Large intestine (tissue), 3 donors: Measurements from ENCODE around the gene NANOS2. TPM values are rescaled to one million over a fixed set of nuclear protein-coding genes. Genes with fewer than 3 reads are reported as not detected.

Experiments used
- DNase-seq, 2 donors: peaks; one replicate each; pipeline versions ENCODE4 v3.0.0 to v3.0.0-alpha.2; 2013
- H3K27ac ChIP-seq: one replicate; pipeline ENCODE4 v1.5.1; 2013; ENCODE audit warnings: low read length
- H3K27me3 ChIP-seq: 2 replicates; pipeline ENCODE4 v1.6.1; 2013; ENCODE audit warnings: low read length; ENCODE audit not compliant: control insufficient read depth, insufficient read depth
- H3K36me3 ChIP-seq: 2 replicates; pipeline ENCODE4 v1.6.1; 2013; ENCODE audit warnings: low read length; ENCODE audit not compliant: control insufficient read depth, insufficient read depth
- H3K4me1 ChIP-seq: one replicate; pipeline ENCODE4 v1.6.1; 2013; ENCODE audit warnings: low read length; ENCODE audit not compliant: control insufficient read depth, insufficient read depth
- H3K4me3 ChIP-seq: one replicate; pipeline ENCODE4 v1.5.1; 2013; ENCODE audit warnings: low read length
- H3K9me3 ChIP-seq: one replicate; pipeline ENCODE4 v1.6.1; 2013; ENCODE audit warnings: mild to moderate bottlenecking, low read depth, low read length, moderate library complexity; ENCODE audit not compliant: control insufficient read depth
- WGBS: methylation state at CpG from one replicate; pipeline ENCODE4 v1.1.5; 2013; ENCODE audit warnings: low lambda C conversion rate; ENCODE audit not compliant: insufficient coverage; 5-methylcytosine and 5-hydroxymethylcytosine counted together
- polyA plus RNA-seq: library from polyadenylated mRNA; unstranded; fragments of 120-200 nt; gene quantifications from one replicate; pipeline ENCODE4 v1.2.1, GENCODE V29; 2013

The NANOS2 gene
- polyA plus RNA-seq, 1 donor, result not detected

DNA sequence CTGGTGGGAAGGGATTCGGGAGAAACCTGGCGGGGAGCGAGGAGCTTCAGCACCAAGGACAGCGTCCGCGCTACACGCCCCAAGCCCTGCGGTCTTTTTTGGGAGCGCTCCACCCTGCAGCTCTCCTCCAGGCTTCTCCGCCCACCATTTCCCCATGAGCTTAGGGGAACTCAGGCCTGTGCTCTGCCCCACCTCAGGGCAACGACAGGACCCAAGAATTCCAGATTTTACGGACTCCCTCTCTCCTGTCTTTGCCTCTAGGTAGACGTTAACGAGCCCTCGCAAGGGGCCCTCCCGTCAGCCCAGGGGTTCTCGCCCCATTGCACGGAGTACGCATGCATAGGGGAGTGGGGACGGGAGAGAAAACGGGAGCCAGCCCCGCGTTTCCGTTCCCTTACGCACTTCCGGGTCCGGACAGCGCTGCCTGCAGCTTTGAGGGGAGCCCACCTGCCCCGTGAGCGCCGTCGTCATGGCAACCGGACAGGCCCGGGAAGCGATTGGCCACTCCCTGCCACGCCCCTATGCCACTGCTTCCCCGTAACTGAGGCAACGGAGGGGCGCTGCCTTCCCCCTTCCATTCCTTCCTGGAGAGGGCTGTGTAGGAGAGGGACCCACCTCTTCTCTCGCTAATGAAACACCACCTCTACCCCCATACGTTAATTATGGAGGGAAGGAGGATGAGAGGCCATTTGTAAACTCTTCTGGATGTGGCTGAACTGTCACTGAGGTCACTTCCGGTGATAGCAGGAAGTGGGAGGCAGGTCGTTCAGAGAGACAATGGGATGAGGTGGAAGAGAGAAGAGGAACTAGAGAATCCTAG lies 38.3 kb upstream of the NANOS2 start:
- no peak overlapping the region for H3K27ac ChIP-seq
- peak; percentile 26 to 52 for DNase-seq
- peaks cover 3% of the 10 kb centered on the region for H3K9me3 ChIP-seq
- H3K27me3 ChIP-seq, result peaks cover 20% of the 10 kb centered on the region
- no CpG with 5 or more reads among the region's 43 CpGs for WGBS
- peak overlapping the region; percentile 26 for H3K4me3 ChIP-seq
- no peaks in the 10 kb centered on the region for H3K36me3 ChIP-seq
- peaks cover 5% of the 10 kb centered on the region for H3K4me1 ChIP-seq

DNA sequence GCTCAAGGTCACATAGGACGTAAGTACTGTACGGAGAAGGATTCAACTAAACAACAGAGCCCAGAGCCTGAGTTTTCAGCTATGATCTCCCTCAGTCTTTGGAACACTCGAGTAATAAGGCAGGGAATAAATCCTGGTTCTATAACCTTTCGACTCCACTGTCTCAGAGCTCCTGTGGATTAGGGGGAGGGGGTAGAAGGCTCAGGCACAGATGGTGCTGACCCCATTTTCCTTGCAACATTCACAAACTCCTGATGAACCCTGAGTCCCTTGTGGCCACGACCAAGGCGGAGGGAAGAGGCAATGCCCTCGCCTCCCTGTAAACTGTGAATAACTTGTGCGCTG lies 37.7 kb upstream of the NANOS2 start:
- WGBS, result no CpG with 5 or more reads among the region's 8 CpGs
- Histone ChIP-seq H3K27me3 (peaks cover 20% of the 10 kb centered on the region), H3K36me3 (no peaks in the 10 kb centered on the region), H3K4me3 (no peak overlapping the region), H3K27ac (no peak overlapping the region), H3K4me1 (peaks cover 5% of the 10 kb centered on the region), H3K9me3 (peaks cover 3% of the 10 kb centered on the region)
- DNase-seq, result no peak

DNA sequence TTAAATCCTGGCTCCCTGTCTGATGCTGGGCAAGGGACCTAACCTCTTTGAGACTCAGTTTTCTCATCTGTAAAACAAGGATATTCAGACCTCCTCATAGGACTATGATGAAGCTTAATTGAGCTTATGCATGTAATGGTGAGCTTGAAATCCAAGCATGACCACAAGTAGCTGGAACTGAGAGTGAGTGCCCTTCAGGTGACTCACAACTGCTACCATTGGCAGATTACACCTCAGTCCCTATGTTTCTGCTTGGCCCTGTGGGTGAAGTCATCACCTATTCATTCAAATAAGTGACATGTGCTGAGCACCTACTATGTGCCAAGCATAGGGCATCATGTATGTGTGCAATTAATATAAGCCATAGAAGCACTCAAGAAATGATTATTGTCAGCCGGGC lies 33.3 kb upstream of the NANOS2 start:
- Histone ChIP-seq H3K27me3 (peaks cover 3% of the 10 kb centered on the region), H3K9me3 (peaks cover 1% of the 10 kb centered on the region), H3K36me3 (no peaks in the 10 kb centered on the region), H3K27ac (no peak overlapping the region), H3K4me3 (no peak overlapping the region), H3K4me1 (peaks cover 3% of the 10 kb centered on the region)
- no CpG with 5 or more reads among the region's 1 CpG for WGBS
- no peak for DNase-seq

DNA sequence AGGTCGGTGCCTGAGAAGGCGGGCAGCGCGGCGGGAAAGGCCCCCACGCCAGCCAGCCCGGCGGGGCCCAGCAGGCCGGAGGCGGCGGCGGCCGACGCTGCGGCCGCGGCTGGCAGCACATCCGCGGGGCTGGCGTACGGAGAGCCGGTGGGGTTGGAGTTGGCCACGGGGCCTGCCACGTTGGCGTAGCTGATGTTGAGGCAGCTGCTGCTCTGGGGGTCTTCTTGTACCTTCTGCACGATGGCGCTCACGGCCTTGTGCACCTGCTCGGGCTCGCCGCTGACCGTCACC lies 25.9 kb upstream of the NANOS2 start:
- no CpG with 5 or more reads among the region's 32 CpGs for WGBS
- Histone ChIP-seq H3K4me1 (no peaks in the 10 kb centered on the region), H3K27me3 (peaks cover 67% of the 10 kb centered on the region), H3K4me3 (no peak overlapping the region), H3K36me3 (no peaks in the 10 kb centered on the region), H3K27ac (no peak overlapping the region), H3K9me3 (peaks cover 12% of the 10 kb centered on the region)
- DNase-seq, result no peak

DNA sequence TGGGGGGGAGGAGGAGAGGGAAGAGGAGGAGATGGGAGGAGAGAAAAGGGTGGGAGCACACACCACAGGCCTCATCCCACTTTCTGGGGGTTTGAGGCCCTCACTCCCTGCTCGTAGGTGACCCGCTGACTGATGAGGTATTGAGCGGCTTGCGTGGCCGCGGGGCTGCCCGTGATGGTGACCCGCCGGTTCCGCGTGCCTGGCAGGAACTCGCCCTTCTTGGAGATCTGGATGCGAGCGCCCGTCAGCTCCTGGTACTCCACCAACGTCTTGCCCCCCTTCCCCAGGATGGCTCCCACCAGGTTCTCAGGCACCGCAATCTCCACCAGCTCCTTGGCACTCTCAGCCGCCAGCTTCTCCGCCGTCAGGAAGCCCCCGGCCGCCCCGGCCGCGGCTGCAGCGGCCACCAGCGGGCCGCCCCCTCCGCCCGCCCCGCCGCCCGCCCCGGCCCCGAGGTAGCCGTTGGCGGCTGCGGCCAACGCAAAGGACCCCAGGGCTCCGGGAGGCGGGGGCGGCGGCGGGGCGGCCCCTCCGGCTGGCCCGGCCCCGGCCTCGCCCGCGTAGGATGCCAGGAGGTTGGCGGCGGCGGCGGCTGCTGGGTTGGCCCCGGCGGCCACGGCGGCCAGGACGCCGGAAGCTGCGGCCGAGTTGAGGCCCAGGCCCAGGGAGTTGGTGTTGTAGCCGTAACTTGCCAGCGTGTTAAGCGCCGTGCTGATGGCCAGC lies 25.4 kb upstream of the NANOS2 start:
- Histone ChIP-seq H3K9me3 (peaks cover 12% of the 10 kb centered on the region), H3K36me3 (no peaks in the 10 kb centered on the region), H3K4me3 (no peak overlapping the region), H3K27me3 (peaks cover 71% of the 10 kb centered on the region), H3K4me1 (no peaks in the 10 kb centered on the region), H3K27ac (no peak overlapping the region)
- WGBS, result no CpG with 5 or more reads among the region's 67 CpGs
- no peak for DNase-seq

DNA sequence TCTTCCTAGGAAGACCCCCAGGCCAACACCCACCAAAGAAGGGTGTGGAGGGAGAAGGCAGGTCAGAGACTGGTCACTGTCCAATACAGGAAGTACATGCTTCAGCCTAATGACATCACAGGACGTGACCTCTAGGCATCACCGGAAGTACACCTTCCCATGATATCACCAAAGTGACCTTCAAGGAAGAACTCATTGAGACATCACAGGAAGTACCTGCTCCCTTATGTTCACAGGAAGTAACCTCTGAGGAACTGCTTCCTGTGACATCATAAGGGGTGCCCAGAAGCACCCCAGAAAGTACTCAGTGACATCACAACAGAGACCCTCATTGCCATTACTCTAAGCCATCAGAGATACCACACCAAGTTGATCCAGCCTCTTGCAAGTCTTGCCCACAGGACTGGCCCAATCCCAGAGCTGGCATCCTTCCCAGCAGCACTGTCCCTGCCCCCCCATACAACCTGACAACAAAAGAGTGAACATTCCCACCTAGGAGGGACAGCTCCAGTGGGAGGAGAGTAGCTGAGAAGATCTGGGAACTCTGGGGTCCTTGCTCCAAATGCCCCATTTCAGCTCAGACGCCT lies 24.2 kb upstream of the NANOS2 start:
- no peak overlapping the region for H3K4me3 ChIP-seq
- no peak overlapping the region for H3K27ac ChIP-seq
- DNase-seq, result no peak
- WGBS, result no CpG with 5 or more reads among the region's 3 CpGs
- H3K27me3 ChIP-seq, result peaks cover 79% of the 10 kb centered on the region
- no peaks in the 10 kb centered on the region for H3K36me3 ChIP-seq
- peaks cover 12% of the 10 kb centered on the region for H3K9me3 ChIP-seq
- no peaks in the 10 kb centered on the region for H3K4me1 ChIP-seq

DNA sequence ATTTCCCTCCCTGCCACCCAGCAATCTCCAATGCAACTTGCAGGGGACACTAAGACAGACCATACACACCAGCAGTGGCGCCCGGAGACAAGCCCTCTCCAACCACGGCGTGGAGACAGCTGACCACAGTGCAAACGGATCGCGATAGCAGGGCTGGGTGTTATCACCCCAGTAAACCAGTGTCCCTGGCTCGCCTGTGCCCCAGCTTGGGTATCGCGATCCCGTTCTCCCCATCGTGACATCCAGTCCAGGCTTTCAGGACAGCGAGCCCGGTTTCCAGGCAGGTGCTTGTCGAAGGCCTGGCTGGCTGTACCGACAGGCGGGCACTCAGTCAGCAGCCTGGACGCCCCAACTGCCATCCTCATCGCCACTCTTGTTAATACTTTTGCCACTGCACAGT lies 20.7 kb upstream of the NANOS2 start:
- Histone ChIP-seq H3K4me1 (no peaks in the 10 kb centered on the region), H3K27ac (no peak overlapping the region), H3K27me3 (peaks cover 60% of the 10 kb centered on the region), H3K36me3 (no peaks in the 10 kb centered on the region), H3K9me3 (peaks cover 6% of the 10 kb centered on the region), H3K4me3 (no peak overlapping the region)
- DNase-seq, result no peak
- WGBS, result no CpG with 5 or more reads among the region's 19 CpGs

DNA sequence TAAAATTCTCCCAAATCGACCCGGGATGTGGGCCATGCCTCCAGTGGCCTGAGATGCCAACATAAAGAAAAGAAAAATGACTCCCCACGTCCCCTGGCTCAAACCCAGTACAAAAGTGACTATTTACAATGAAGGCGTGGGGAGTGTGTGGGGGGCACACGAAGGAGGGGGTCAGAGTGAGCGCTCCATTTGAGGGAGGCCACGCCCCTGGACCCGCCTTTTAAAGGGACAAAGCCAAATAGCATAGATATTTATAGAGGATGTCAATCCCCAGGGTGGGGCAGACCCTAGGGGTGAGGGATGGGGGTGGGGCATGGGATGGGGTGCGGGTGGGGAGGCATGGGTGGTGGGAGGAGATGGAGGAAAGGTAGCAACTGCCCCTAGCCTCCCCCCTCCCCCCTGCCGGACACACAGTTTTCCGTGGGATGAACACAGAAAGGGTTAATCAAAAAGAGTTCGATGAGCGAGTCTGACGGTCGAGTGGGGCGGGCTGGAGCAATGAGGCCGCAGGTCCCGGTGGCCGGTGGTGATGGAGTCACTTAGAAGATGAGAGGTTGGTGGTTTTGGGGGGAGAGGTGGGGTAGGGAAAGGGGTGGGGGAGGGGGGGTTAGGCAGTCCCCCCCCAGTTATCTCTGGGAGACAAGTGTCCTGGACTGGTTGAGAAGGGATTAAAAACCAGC lies 20.1 kb upstream of the NANOS2 start:
- DNase-seq, result no peak
- H3K9me3 ChIP-seq, result peaks cover 3% of the 10 kb centered on the region

DNA sequence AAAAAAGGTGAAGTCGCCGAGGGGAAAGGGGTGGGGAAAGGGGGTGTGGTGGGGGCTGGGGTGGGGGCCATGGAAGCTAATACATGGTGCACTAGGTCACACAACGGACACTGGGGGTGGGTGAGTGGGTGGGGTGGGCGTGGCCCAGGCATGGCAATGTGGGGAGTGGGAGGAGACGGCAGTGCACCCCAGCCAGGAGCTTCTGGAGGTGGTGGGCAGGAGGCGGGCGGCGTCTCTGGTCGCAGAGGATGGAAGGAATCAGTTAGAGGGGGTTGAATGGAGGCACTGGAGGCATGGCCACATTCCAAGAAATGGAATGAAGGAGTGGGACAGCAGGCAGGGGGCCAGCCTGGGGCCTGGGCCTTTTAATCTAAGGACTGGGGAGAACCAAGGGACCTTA lies 19.2 kb upstream of the NANOS2 start:
- WGBS, result no CpG with 5 or more reads among the region's 9 CpGs
- DNase-seq, result no peak
- Histone ChIP-seq H3K4me1 (no peaks in the 10 kb centered on the region), H3K27ac (no peak overlapping the region), H3K9me3 (no peaks in the 10 kb centered on the region), H3K36me3 (no peaks in the 10 kb centered on the region), H3K27me3 (peaks cover 50% of the 10 kb centered on the region), H3K4me3 (no peak overlapping the region)

More for the DNA sequence above, 20.1 kb upstream of the NANOS2 start:
- no CpG with 5 or more reads among the region's 19 CpGs for WGBS
- H3K4me3 ChIP-seq, result no peak overlapping the region
- peaks cover 57% of the 10 kb centered on the region for H3K27me3 ChIP-seq
- H3K27ac ChIP-seq, result no peak overlapping the region
- no peaks in the 10 kb centered on the region for H3K36me3 ChIP-seq
- H3K4me1 ChIP-seq, result no peaks in the 10 kb centered on the region

DNA sequence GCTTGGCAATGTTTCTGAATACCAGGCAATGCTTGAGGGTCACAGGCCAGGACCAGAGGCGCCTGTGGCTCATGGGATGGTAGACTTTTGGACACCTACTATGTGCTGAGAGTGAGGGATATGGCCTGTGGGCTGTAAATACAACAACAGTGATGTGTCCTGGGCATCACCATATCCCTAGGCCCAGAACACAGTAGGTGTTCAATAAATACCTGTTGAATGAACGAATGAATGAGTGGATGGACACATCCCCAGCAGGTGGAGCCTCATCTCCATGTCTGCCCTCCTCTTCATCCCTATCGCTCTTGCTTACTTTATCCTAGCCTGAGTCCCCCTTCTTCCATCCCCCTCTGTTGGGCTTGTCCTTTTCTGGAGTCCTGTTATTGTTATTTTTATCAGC lies 16.5 kb upstream of the NANOS2 start:
- Histone ChIP-seq H3K4me1 (no peaks in the 10 kb centered on the region), H3K27me3 (peaks cover 26% of the 10 kb centered on the region), H3K4me3 (no peak overlapping the region), H3K27ac (no peak overlapping the region), H3K36me3 (no peaks in the 10 kb centered on the region), H3K9me3 (no peaks in the 10 kb centered on the region)
- DNase-seq, result no peak
- WGBS, result 83% methylated on average over 1 of the region's 3 CpGs
